GM12878 (cell line): ENCODE results near the gene AHNAK. TPM values are rescaled to one million over a fixed set of nuclear protein-coding genes. Genes with fewer than 3 reads are reported as not detected.

Experiments used
- ATAC-seq: fragments of 200-7000 bp; cut with Tn5 transposase; 3 replicates; pipeline ENCODE4 v1.9.1; 2020; ENCODE audit warnings: mild to moderate bottlenecking, moderate library complexity
- BruUV-seq: library from RNA; stranded (reverse); fragments of 400-500 nt; replicated peaks from 2 replicates; lab custom pipeline; 2021; lab: Mats Ljungman, UMichigan
- CTCF ChIA-PET: fragments of 300-600 bp; sonication (Branson Sonifier 250); formaldehyde crosslinking; extraction: SDS; loops from one replicate; lab custom pipeline; 2021; ENCODE audit warnings: inconsistent platforms; lab: Yijun Ruan, JAX
- POLR2A ChIA-PET: fragments of 350-600 bp; formaldehyde crosslinking; extraction: SDS; loops from one replicate; lab custom pipeline; 2021; ENCODE audit warnings: inconsistent platforms; lab: Charles Lee
- RAD21 ChIA-PET: fragments of 300-600 bp; sonication (Branson Sonifier 250); formaldehyde crosslinking; loops from one replicate; lab custom pipeline; 2023; ENCODE audit warnings: antibody characterized with exemption; ENCODE audit not compliant: unreplicated experiment; lab: Charles Lee
- SMC1A ChIA-PET: fragments of 300-600 bp; sonication (Branson Sonifier 250); formaldehyde crosslinking; loops from one replicate; lab custom pipeline; 2023; ENCODE audit not compliant: unreplicated experiment, uncharacterized antibody; lab: Charles Lee
- DNase-seq: peaks from one replicate; pipeline ENCODE4 v3.0.0-alpha.2; 2011; ENCODE audit warnings: low read depth, low spot score
- FAIRE-seq: peaks from 3 replicates; lab custom pipeline; 2011; peaks lifted over from hg19 to GRCh38; lab: Jason Lieb, UNC
- H2AFZ ChIP-seq: 2 replicates; pipeline ENCODE4 v1.6.0; 2011; ENCODE audit warnings: low read depth, low read length, control low read depth; ENCODE audit not compliant: control insufficient read depth
- H3K27ac ChIP-seq: 2 replicates; pipeline ENCODE4 v1.5.1; 2011; ENCODE audit warnings: control low read depth; ENCODE audit not compliant: control insufficient read depth, insufficient read depth
- H3K27me3 ChIP-seq, 2 experiments: replicated peaks in 1 of 2; 2 replicates each; pipeline versions ENCODE4 v1.6.0 to v1.6.1; 2011; ENCODE audit warnings: low read length in 1 of 2; ENCODE audit not compliant: control insufficient read depth in 2 of 2, insufficient read depth in 2 of 2
- H3K36me3 ChIP-seq, 2 experiments: 2 replicates each; pipeline ENCODE4 v1.5.1; 2011; ENCODE audit warnings: low read length in 1 of 2; ENCODE audit not compliant: control insufficient read depth in 2 of 2, insufficient read depth in 2 of 2
- H3K4me1 ChIP-seq: 2 replicates; pipeline ENCODE4 v1.6.1; 2011; ENCODE audit warnings: mild to moderate bottlenecking, low read length, moderate library complexity, mixed read lengths; ENCODE audit not compliant: control insufficient read depth, insufficient read depth
- H3K4me2 ChIP-seq: 2 replicates; pipeline ENCODE4 v1.6.0; 2011; ENCODE audit warnings: control low read depth; ENCODE audit not compliant: control insufficient read depth, insufficient read depth
- H3K4me3 ChIP-seq: fragments of 200-600 bp; sonication (generic); 2 replicates; pipeline ENCODE4 v1.5.1; 2016
- H3K79me2 ChIP-seq: 2 replicates; pipeline ENCODE4 v1.6.0; 2011; ENCODE audit warnings: low read length; ENCODE audit not compliant: control insufficient read depth, insufficient read depth
- H3K9ac ChIP-seq: 2 replicates; pipeline ENCODE4 v1.8.0; 2011; ENCODE audit warnings: low read length, control low read depth, mixed read lengths; ENCODE audit not compliant: control insufficient read depth, insufficient read depth
- H3K9me3 ChIP-seq: replicated peaks from 3 replicates; pipeline ENCODE4 v1.5.1; 2011; ENCODE audit warnings: mild to moderate bottlenecking, low read length; ENCODE audit not compliant: control insufficient read depth, insufficient read depth
- H4K20me1 ChIP-seq: 2 replicates; pipeline ENCODE4 v1.6.0; 2011; ENCODE audit not compliant: control insufficient read depth, insufficient read depth
- CHD1 ChIP-seq: IDR thresholded peaks from 2 replicates; pipeline ENCODE4 v1.6.1; 2012; ENCODE audit warnings: low read depth, low read length, improper control_type of control experiment
- CREM ChIP-seq: IDR thresholded peaks from 2 replicates; pipeline ENCODE4 v1.6.1; 2014; ENCODE audit warnings: antibody characterized with exemption, low read depth
- EED ChIP-seq: sonication (generic); IDR thresholded peaks from 2 replicates; pipeline ENCODE4 v1.6.1; 2016; ENCODE audit warnings: antibody characterized with exemption, low read depth
- FOS ChIP-seq: IDR thresholded peaks from 3 replicates; pipeline ENCODE4 v1.6.1; 2011; ENCODE audit warnings: borderline replicate concordance; ENCODE audit not compliant: insufficient read length; ENCODE audit errors: extremely low read depth
- NFYA ChIP-seq: IDR thresholded peaks from 2 replicates; pipeline ENCODE4 v1.6.1; 2011; ENCODE audit warnings: low read depth, mild to moderate bottlenecking, low read length, improper control_type of control experiment, borderline replicate concordance
- RFX5 ChIP-seq: IDR thresholded peaks from 2 replicates; pipeline ENCODE4 v1.6.1; 2011; ENCODE audit warnings: low read depth, low read length, improper control_type of control experiment
- SRF ChIP-seq, 2 experiments: IDR thresholded peaks; 2 replicates each; pipeline ENCODE4 v1.6.1; 2011; ENCODE audit warnings: low read depth in 2 of 2, low read length in 2 of 2, mild to moderate bottlenecking in 1 of 2, moderate library complexity in 1 of 2
- STAT3 ChIP-seq: IDR thresholded peaks from 2 replicates; pipeline ENCODE4 v1.6.1; 2011; ENCODE audit warnings: low read depth, low read length, improper control_type of control experiment
- TARDBP ChIP-seq: IDR thresholded peaks from 2 replicates; pipeline ENCODE4 v1.6.1; 2016; ENCODE audit warnings: borderline replicate concordance
- TBL1XR1 ChIP-seq: IDR thresholded peaks from 2 replicates; pipeline ENCODE4 v1.6.1; 2012; ENCODE audit warnings: low read depth, low read length, improper control_type of control experiment
- TCF7 ChIP-seq: IDR thresholded peaks from 2 replicates; pipeline ENCODE4 v1.6.1; 2014; ENCODE audit warnings: antibody characterized with exemption, borderline replicate concordance
- ZNF384 ChIP-seq: IDR thresholded peaks from 2 replicates; pipeline ENCODE4 v1.6.1; 2012; ENCODE audit warnings: low read depth, mild to moderate bottlenecking, low read length, improper control_type of control experiment, borderline replicate concordance
- WGBS: methylation state at CpG from one replicate; pipeline ENCODE4 v1.1.6; 2016; ENCODE audit warnings: low lambda C conversion rate; ENCODE audit not compliant: insufficient replicate concordance, insufficient coverage; ENCODE audit errors: missing lambda C conversion rate; 5-methylcytosine and 5-hydroxymethylcytosine counted together
- in situ Hi-C: fragments of 300-500 bp; cut with MboI; formaldehyde crosslinking; loops from 9 replicates; pipeline ENCODE4 v1.14.3; 2018; ENCODE audit warnings: mixed read lengths
- intact Hi-C: fragments of 100-400 bp; cut with micrococcal nuclease; formaldehyde crosslinking; loops from one replicate; pipeline ENCODE4 v1.14.2; 2022; ENCODE audit not compliant: unreplicated experiment
- polyA plus RNA-seq, 11 experiments: library from polyadenylated mRNA; depleted of rRNA in 4 of 11; unstranded in 6 of 11; stranded (reverse) in 5 of 11; fragments of >200 nt; fragmentation: Nextera tagmentation in 4 of 11; fragmentation: Illumina TruSeq in 1 of 11; extraction: Ambion mirVana in 4 of 11; extraction: Trizol in 1 of 11; gene quantifications; 1 replicate in 1 of 11; 2 replicates in 10 of 11; pipeline versions ENCODE4 v1.2.1 to v1.2.3, GENCODE V29; 2011 to 2016; ENCODE audit warnings: inconsistent platforms in 2 of 11, missing spikeins in 2 of 11, low read depth in 1 of 11
- total RNA-seq, 4 experiments: library from RNA; depleted of rRNA in 3 of 4; stranded (reverse); fragments of >200 nt in 3 of 4; fragmentation: Illumina TruSeq in 1 of 4; extraction: Trizol in 1 of 4; gene quantifications; 2 replicates each; pipeline versions ENCODE4 v1.2.1 to v1.2.3, GENCODE V29; 2013 to 2021
- TF ChIP-seq, protein P1 (sequence below): fragments of 150-350 bp; IDR thresholded peaks from 2 replicates; pipeline ENCODE4 v1.6.1; 2014; ENCODE audit warnings: mild to moderate bottlenecking, low read depth, low read length
- TF ChIP-seq, protein P2 (sequence below): IDR thresholded peaks from 2 replicates; pipeline ENCODE4 v1.6.1; 2011; ENCODE audit warnings: mild to moderate bottlenecking, low read depth, low read length, moderate library complexity; ENCODE audit not compliant: insufficient replicate concordance
- TF ChIP-seq, protein P3 (sequence below): IDR thresholded peaks from 2 replicates; pipeline ENCODE4 v1.6.1; 2012; ENCODE audit warnings: low read length, inconsistent platforms
- TF ChIP-seq, protein P4 (sequence below): fragments of 450-650 bp; IDR thresholded peaks from 2 replicates; pipeline ENCODE4 v1.6.1; 2018; ENCODE audit warnings: borderline replicate concordance, mild to moderate bottlenecking; ENCODE audit not compliant: partially characterized antibody

Gene AHNAK
- total and polyA plus RNA-seq, 10 of the 15 experiments (the other 5 are each of a cell fraction or from before 2014, with no cell fraction given) = 0.76 to 90.3 (median 19.4) TPM

DNA sequence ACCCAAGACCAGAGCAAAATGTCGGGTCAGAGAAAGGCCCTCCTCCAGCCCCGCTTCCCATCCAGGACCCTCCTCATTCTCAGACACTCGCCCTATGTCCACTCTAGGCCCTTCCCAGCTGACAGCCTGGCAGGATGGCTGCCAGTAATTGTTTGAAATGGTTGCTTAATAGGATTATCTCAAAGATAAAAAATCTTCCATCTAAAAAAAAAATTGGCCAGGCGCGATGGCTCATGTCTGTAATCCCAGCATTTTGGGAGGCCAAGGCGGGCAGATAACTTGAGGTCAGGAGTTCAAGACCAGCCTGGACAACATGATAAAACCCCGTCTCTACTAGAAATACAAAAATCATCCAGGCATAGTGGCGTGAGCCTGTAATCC, 95.4 kb downstream of the AHNAK start:
- TF ChIP-seq FOS (no peak), CHD1 (no peak), TBL1XR1 (no peak), CREM (no peak), NFYA (no peak), EED (no peak), STAT3 (no peak), TARDBP (no peak), TCF7 (no peak), SRF (IDR thresholded peaks at IDR 0.05; ENCODE audit: low read depth in 2 of 2, low read length in 2 of 2) (no peak), RFX5 (no peak), ZNF384 (no peak)
- TF ChIP-seq, protein P1, sequence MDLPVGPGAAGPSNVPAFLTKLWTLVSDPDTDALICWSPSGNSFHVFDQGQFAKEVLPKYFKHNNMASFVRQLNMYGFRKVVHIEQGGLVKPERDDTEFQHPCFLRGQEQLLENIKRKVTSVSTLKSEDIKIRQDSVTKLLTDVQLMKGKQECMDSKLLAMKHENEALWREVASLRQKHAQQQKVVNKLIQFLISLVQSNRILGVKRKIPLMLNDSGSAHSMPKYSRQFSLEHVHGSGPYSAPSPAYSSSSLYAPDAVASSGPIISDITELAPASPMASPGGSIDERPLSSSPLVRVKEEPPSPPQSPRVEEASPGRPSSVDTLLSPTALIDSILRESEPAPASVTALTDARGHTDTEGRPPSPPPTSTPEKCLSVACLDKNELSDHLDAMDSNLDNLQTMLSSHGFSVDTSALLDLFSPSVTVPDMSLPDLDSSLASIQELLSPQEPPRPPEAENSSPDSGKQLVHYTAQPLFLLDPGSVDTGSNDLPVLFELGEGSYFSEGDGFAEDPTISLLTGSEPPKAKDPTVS = no peak
- TF ChIP-seq, protein P2, sequence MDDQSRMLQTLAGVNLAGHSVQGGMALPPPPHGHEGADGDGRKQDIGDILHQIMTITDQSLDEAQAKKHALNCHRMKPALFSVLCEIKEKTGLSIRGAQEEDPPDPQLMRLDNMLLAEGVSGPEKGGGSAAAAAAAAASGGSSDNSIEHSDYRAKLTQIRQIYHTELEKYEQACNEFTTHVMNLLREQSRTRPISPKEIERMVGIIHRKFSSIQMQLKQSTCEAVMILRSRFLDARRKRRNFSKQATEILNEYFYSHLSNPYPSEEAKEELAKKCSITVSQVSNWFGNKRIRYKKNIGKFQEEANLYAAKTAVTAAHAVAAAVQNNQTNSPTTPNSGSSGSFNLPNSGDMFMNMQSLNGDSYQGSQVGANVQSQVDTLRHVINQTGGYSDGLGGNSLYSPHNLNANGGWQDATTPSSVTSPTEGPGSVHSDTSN = no peak
- TF ChIP-seq, protein P3, sequence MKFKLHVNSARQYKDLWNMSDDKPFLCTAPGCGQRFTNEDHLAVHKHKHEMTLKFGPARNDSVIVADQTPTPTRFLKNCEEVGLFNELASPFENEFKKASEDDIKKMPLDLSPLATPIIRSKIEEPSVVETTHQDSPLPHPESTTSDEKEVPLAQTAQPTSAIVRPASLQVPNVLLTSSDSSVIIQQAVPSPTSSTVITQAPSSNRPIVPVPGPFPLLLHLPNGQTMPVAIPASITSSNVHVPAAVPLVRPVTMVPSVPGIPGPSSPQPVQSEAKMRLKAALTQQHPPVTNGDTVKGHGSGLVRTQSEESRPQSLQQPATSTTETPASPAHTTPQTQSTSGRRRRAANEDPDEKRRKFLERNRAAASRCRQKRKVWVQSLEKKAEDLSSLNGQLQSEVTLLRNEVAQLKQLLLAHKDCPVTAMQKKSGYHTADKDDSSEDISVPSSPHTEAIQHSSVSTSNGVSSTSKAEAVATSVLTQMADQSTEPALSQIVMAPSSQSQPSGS = no peak
- TF ChIP-seq, protein P4, sequence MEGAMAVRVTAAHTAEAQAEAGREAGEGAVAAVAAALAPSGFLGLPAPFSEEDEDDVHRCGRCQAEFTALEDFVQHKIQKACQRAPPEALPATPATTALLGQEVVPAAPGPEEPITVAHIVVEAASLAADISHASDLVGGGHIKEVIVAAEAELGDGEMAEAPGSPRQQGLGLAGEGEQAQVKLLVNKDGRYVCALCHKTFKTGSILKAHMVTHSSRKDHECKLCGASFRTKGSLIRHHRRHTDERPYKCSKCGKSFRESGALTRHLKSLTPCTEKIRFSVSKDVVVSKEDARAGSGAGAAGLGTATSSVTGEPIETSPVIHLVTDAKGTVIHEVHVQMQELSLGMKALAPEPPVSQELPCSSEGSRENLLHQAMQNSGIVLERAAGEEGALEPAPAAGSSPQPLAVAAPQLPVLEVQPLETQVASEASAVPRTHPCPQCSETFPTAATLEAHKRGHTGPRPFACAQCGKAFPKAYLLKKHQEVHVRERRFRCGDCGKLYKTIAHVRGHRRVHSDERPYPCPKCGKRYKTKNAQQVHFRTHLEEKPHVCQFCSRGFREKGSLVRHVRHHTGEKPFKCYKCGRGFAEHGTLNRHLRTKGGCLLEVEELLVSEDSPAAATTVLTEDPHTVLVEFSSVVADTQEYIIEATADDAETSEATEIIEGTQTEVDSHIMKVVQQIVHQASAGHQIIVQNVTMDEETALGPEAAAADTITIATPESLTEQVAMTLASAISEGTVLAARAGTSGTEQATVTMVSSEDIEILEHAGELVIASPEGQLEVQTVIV = no peak
- Histone ChIP-seq H3K4me2 (no peak overlapping the region), H3K9ac (no peak overlapping the region), H3K9me3 (no peaks in the 10 kb centered on the region), H3K27me3 (peaks cover 2 to 3% of the 10 kb centered on the region in 2 experiments; a peak in 1 of 4 replicates), H3K79me2 (no peaks in the 10 kb centered on the region), H3K27ac (no peak overlapping the region), H4K20me1 (no peaks in the 10 kb centered on the region), H2AFZ (no peak overlapping the region), H3K36me3 (no peaks in the 10 kb centered on the region), H3K4me3 (no peak overlapping the region), H3K4me1 (no peaks in the 10 kb centered on the region)
- intact Hi-C loops = no loop called here
- DNase-seq = no peak
- ChIA-PET RAD21 (no interaction called here), CTCF (no interaction called here), POLR2A (no interaction called here), SMC1A (interaction anchor here (0.7 kb wide), 1 partner anchor 13 kb away, joined by 4 read pairs; no protein-coding TSS in a partner anchor)
- in situ Hi-C loops = no loop called here
- no TSS peak for BruUV-seq
- ATAC-seq = no peak
- no peak for FAIRE-seq
- WGBS = 36% methylated on average over 8 of the region's 8 CpGs
